Prostate gland (tissue), 2 donors: ENCODE measurements around the gene SLC25A24. TPM values are rescaled to one million over a fixed set of nuclear protein-coding genes. Genes with fewer than 3 reads are reported as not detected.
"Not testable (repeated sequence)": the region's sequence is repeated elsewhere in the genome, so short reads cannot be mapped to it uniquely, and the experiment has no call there.

ENCODE experiments used
- DNase-seq: peaks from one replicate; pipeline ENCODE4 v3.0.0-alpha.2; 2019; ENCODE audit warnings: low spot score
- H3K27ac ChIP-seq, 2 donors: fragments of 200-600 bp; sonication (generic); 2 replicates each; pipeline ENCODE4 v1.5.1; 2017 to 2019
- H3K27me3 ChIP-seq: fragments of 200-600 bp; sonication (generic); replicated peaks from 2 replicates; pipeline ENCODE4 v1.5.1; 2019; ENCODE audit not compliant: insufficient read depth
- H3K36me3 ChIP-seq, 2 donors: fragments of 200-600 bp; sonication (generic); 1 replicate in 1 of 2; 2 replicates in 1 of 2; pipeline versions ENCODE4 v1.5.1 to v1.8.1; 2017 to 2019
- H3K4me1 ChIP-seq: fragments of 200-600 bp; sonication (generic); replicated peaks from 2 replicates; pipeline ENCODE4 v1.5.1; 2019
- H3K4me3 ChIP-seq, 2 donors: fragments of 200-600 bp; sonication (generic); 2 replicates each; pipeline ENCODE4 v1.5.1; 2017 to 2019
- H3K9me3 ChIP-seq: fragments of 200-600 bp; sonication (generic); 2 replicates; pipeline ENCODE4 v1.5.1; 2017
- CTCF ChIP-seq, 4 experiments: fragments of 200-600 bp in 2 of 4; fragments of 450-650 bp in 2 of 4; sonication (generic) in 2 of 4; IDR thresholded peaks; 1 replicate in 3 of 4; 2 replicates in 1 of 4; pipeline ENCODE4 v1.5.1; 2016 to 2019; ENCODE audit warnings: antibody characterized with exemption in 4 of 4, mild to moderate bottlenecking in 2 of 4, moderate library complexity in 2 of 4
- POLR2A ChIP-seq: fragments of 450-650 bp; IDR thresholded peaks from one replicate; pipeline ENCODE4 v1.6.1; 2016; ENCODE audit warnings: antibody characterized with exemption, mild to moderate bottlenecking
- POLR2AphosphoS5 ChIP-seq: sonication (generic); formaldehyde crosslinking; IDR thresholded peaks from one replicate; pipeline ENCODE4 v1.6.1; 2017; ENCODE audit warnings: antibody characterized with exemption
- WGBS: methylation state at CpG from one replicate; pipeline ENCODE4 v1.1.5; 2018; 5-methylcytosine and 5-hydroxymethylcytosine counted together
- intact Hi-C: fragments of 100-400 bp; cut with DNase I; formaldehyde crosslinking; loops from one replicate; pipeline ENCODE4 v1.14.2; 2022
- total RNA-seq, 2 donors: library from RNA; depleted of rRNA; stranded (reverse); fragments of >200 nt; gene quantifications; one replicate each; pipeline ENCODE4 v1.1.0, GENCODE V29; 2016

SLC25A24 gene
- total RNA-seq, 2 donors from 2014 or later: 14.9 to 17.6 TPM

- WGBS: 86% methylated on average over 1 of the region's 1 CpG
- Histone ChIP-seq H3K9me3 (no peaks in the 10 kb centered on the region), H3K4me1 (no peaks in the 10 kb centered on the region), H3K4me3 (no peak overlapping the region), H3K36me3 (peaks cover 0 to 3% of the 10 kb centered on the region in 2 donors), H3K27ac (no peak overlapping the region), H3K27me3 (no peaks in the 10 kb centered on the region)
- no peak for DNase-seq
- TF ChIP-seq POLR2A: no peak
- TF ChIP-seq POLR2AphosphoS5: no peak
- no peak for TF ChIP-seq CTCF (IDR thresholded peaks at IDR 0.05)
- intact Hi-C loops: no loop called here
Observed at GRCh38 chr1:108152782-108153222, 47.3 kb downstream of the SLC25A24 start.

DNA sequence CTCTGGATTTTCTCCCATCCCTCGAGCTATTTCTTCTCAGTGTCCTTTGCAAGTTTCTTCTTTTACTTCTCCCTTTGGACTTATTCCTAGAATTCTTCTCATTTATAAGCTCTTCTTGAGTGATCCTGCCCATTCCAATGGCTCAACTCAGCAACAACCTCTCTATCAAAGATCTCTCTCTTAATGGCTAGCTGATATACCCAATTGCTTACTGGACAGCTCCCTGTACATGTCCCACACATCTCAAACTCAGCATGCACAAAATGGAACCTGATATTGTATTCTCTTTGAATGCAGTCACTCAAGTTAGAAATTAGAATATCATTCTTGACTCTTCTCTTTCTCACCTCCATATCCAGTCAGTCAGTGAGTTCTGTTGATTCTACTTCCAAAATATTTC is 48.6 kb downstream of the SLC25A24 start:
- H3K4me1 ChIP-seq: no peaks in the 10 kb centered on the region
- TF ChIP-seq CTCF (IDR thresholded peaks at IDR 0.05) (no peak), POLR2AphosphoS5 (no peak), POLR2A (no peak)
- WGBS: 96% methylated on average over 1 of the region's 1 CpG
- H3K27ac ChIP-seq: no peak overlapping the region
- peaks cover 0 to 4% of the 10 kb centered on the region in 2 donors for H3K36me3 ChIP-seq
- H3K27me3 ChIP-seq: no peaks in the 10 kb centered on the region
- no peak for DNase-seq
- intact Hi-C loops: no loop called here
- H3K9me3 ChIP-seq: no peaks in the 10 kb centered on the region
- H3K4me3 ChIP-seq: no peak overlapping the region

- H3K27me3 ChIP-seq: no peaks in the 10 kb centered on the region
- 71% methylated on average over 3 of the region's 3 CpGs for WGBS
- TF ChIP-seq POLR2AphosphoS5 (no peak), CTCF (IDR thresholded peaks at IDR 0.05) (no peak), POLR2A (no peak)
- no peak overlapping the region for H3K27ac ChIP-seq
- H3K36me3 ChIP-seq: peaks cover 0 to 4% of the 10 kb centered on the region in 2 donors
- intact Hi-C loops: no loop called here
- H3K4me1 ChIP-seq: no peaks in the 10 kb centered on the region
- DNase-seq: no peak
- no peak overlapping the region for H3K4me3 ChIP-seq
- no peaks in the 10 kb centered on the region for H3K9me3 ChIP-seq
Observed at GRCh38 chr1:108149796-108150467, 50.2 kb downstream of the SLC25A24 start.

GRCh38 chr1:108144569-108144968 is 55.6 kb downstream of the SLC25A24 start:
- H3K27ac ChIP-seq, H3K9me3 ChIP-seq, H3K36me3 ChIP-seq, H3K4me3 ChIP-seq, H3K4me1 ChIP-seq, H3K27me3 ChIP-seq, DNase-seq, intact Hi-C loops: not testable (repeated sequence)
- 96% methylated on average over 1 of the region's 1 CpG for WGBS

- Histone ChIP-seq H3K27me3 (no peaks in the 10 kb centered on the region), H3K9me3 (no peaks in the 10 kb centered on the region), H3K27ac (no peak overlapping the region), H3K4me1 (no peaks in the 10 kb centered on the region), H3K4me3 (no peak overlapping the region), H3K36me3 (peaks cover 0 to 1% of the 10 kb centered on the region in 2 donors)
- TF ChIP-seq POLR2A: no peak
- no peak for TF ChIP-seq CTCF (IDR thresholded peaks at IDR 0.05)
- no peak for TF ChIP-seq POLR2AphosphoS5
- DNase-seq: no peak
- WGBS: 94% methylated on average over 6 of the region's 6 CpGs
- intact Hi-C loops: no loop called here
Observed at GRCh38 chr1:108142773-108143394, 57.3 kb downstream of the SLC25A24 start.
